H1 (cell line): Measurements from ENCODE around the gene KCNMB2. TPM values are rescaled to one million over a fixed set of nuclear protein-coding genes. Genes with fewer than 3 reads are reported as not detected.

Source experiments
- HDAC2 ChIP-seq, 2 experiments: fragments of 300-600 bp in 1 of 2; sonication (generic) in 1 of 2; IDR thresholded peaks; 2 replicates each; pipeline ENCODE4 v1.6.1; 2011 to 2012; ENCODE audit warnings: low read depth in 2 of 2, low read length in 2 of 2, mild to moderate bottlenecking in 2 of 2, moderate library complexity in 2 of 2, borderline replicate concordance in 1 of 2, inconsistent platforms in 1 of 2
- JUND ChIP-seq: IDR thresholded peaks from 2 replicates; pipeline ENCODE4 v1.6.1; 2011; ENCODE audit warnings: mild to moderate bottlenecking, improper control_type of control experiment, low read length
- polyA plus RNA-seq, 7 experiments: library from polyadenylated mRNA; depleted of rRNA in 3 of 7; stranded (reverse) in 5 of 7; unstranded in 2 of 7; fragments of >200 nt in 5 of 7; fragments of 200-250 nt in 2 of 7; gene quantifications; 1 replicate in 5 of 7; 2 replicates in 1 of 7; 4 replicates in 1 of 7; pipeline versions ENCODE4 v1.2.1 to v1.2.3, GENCODE V29; 2011 to 2013; ENCODE audit warnings: missing spikeins in 2 of 7, mixed read lengths in 2 of 7
- total RNA-seq: library from RNA; stranded (reverse); fragmentation: NEBNext Ultra II Directional; extraction: Animal tissue kit (Norgen Biotek cat#: 25700); gene quantifications from 2 replicates; pipeline ENCODE4 v1.2.1, GENCODE V29; 2021

KCNMB2 gene
- total and polyA plus RNA-seq, 2 of the 8 experiments (the other 6 are each of a cell fraction or from before 2014, with no cell fraction given): not detected

GRCh38 chr3:178586076-178586475 is 49.8 kb downstream of the KCNMB2 start (continued):
- TF ChIP-seq JUND: no peak
- no peak for TF ChIP-seq HDAC2 (IDR thresholded peaks at IDR 0.05; ENCODE audit: borderline replicate concordance in 1 of 2, low read depth in 2 of 2, low read length in 2 of 2)
